ENCODE results near the gene POU2AF3.

- TF ChIP-seq CTCF (optimal IDR thresholded peaks at IDR 0.05 in 1 of 3, IDR thresholded peaks at IDR 0.05 in 1 of 3, conservative IDR thresholded peaks at IDR 0.05 in 1 of 3; ENCODE audit: extremely low read depth in 1 of 3, insufficient read depth in 2 of 3, low read length in 3 of 3) (no peak), EZH2 (IDR thresholded peaks at IDR 0.05; ENCODE audit: low read length) (no peak)
Measured at GRCh38 chr11:111355956-111356659, 57.8 kb downstream of the POU2AF3 start.

All from keratinocyte (primary cell).